SK-N-SH treated with all-trans-retinoic acid at 6 μM for 48 hours (cell line): ENCODE data around the gene EXOC3.

Experiments
- CSRNP3 ChIP-seq: fragments of 250-450 bp; sonication (Bioruptor Pico); IDR thresholded peaks from 2 replicates; pipeline ENCODE4 v1.5.1; 2021; ENCODE audit warnings: mild to moderate bottlenecking, moderate library complexity
- ISL1 ChIP-seq: fragments of 250-450 bp; sonication (Bioruptor Pico); IDR thresholded peaks from 2 replicates; pipeline ENCODE4 v2.1.2; 2022; ENCODE audit warnings: mild to moderate bottlenecking, moderate library complexity
- PPARA ChIP-seq: fragments of 250-450 bp; sonication (Bioruptor Pico); IDR thresholded peaks from 2 replicates; pipeline ENCODE4 v1.5.0; 2020; ENCODE audit warnings: mild to moderate bottlenecking, borderline replicate concordance
- TCF4 ChIP-seq: fragments of 250-450 bp; sonication (Bioruptor Pico); IDR thresholded peaks from 2 replicates; pipeline ENCODE4 v1.8.0; 2021; ENCODE audit warnings: mild to moderate bottlenecking, moderate library complexity, borderline replicate concordance
- ZC3H10 ChIP-seq: fragments of 250-450 bp; sonication (Bioruptor Pico); IDR thresholded peaks from 2 replicates; pipeline ENCODE4 v1.5.1; 2021; ENCODE audit warnings: mild to moderate bottlenecking, moderate library complexity
- ZNF8 ChIP-seq: fragments of 450-650 bp; formaldehyde crosslinking; IDR thresholded peaks from 2 replicates; pipeline ENCODE4 v1.5.0; 2020; ENCODE audit warnings: mild to moderate bottlenecking, moderate library complexity
- TF ChIP-seq, protein P1 (sequence below): fragments of 250-450 bp; sonication (Bioruptor Pico); IDR thresholded peaks from 2 replicates; pipeline ENCODE4 v1.8.0; 2020; ENCODE audit warnings: mild to moderate bottlenecking, moderate library complexity, borderline replicate concordance
- TF ChIP-seq, protein P2 (sequence below): fragments of 250-450 bp; sonication (Bioruptor Pico); IDR thresholded peaks from 2 replicates; pipeline ENCODE4 v1.5.1; 2020; ENCODE audit warnings: low read depth, mild to moderate bottlenecking, moderate library complexity

DNA sequence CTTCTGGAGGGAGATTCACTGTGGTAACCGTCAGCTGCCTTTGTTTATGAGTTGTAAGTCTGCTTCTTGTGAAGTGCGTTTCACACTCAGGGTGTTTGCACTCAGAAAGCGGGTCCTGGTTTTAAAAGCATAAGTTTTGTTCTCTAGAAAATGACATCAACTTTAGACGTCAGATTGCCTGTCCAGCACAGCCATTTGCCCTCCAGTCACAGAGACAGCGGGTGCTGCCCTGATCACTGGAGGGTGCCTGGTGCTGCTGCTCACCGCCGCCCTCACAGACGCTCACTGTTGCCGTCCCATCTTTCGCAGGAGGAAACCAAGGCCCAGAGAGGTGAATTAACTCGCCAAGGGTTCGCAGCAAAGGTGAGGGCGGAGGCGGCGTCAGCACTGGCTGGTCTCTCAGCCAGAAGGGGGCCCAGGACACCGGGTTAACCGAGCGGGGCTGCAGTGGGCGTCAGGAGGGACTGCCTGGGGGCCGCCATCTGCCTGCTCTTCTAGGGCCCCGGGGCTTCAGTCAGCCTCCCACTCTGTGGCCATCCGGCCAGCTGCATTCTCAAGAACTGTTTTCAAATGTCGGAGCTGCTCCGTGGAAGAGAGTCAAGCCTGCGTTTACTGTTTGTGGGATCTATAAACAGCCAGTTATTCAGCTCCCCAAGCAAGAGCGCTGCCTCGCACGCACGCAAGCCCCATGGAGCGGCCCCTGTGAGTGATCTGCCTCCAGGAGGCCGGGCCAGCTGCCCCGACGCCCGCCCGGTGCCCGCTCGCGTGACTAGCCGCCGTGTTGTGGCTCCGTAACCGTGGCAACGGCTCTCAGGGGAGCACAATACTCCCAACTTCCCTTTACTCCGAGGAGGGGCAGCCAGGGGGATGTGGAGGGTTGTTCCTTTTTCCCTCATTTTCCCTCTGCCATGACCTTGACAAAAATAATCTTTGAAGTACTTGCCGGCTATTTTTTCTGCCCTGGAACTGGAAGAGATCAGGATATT lies 43.4 kb upstream of the EXOC3 start:
- TF ChIP-seq, protein P1, sequence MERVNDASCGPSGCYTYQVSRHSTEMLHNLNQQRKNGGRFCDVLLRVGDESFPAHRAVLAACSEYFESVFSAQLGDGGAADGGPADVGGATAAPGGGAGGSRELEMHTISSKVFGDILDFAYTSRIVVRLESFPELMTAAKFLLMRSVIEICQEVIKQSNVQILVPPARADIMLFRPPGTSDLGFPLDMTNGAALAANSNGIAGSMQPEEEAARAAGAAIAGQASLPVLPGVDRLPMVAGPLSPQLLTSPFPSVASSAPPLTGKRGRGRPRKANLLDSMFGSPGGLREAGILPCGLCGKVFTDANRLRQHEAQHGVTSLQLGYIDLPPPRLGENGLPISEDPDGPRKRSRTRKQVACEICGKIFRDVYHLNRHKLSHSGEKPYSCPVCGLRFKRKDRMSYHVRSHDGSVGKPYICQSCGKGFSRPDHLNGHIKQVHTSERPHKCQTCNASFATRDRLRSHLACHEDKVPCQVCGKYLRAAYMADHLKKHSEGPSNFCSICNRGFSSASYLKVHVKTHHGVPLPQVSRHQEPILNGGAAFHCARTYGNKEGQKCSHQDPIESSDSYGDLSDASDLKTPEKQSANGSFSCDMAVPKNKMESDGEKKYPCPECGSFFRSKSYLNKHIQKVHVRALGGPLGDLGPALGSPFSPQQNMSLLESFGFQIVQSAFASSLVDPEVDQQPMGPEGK (CRISPR knock-in tag): no peak
- TF ChIP-seq, protein P2, sequence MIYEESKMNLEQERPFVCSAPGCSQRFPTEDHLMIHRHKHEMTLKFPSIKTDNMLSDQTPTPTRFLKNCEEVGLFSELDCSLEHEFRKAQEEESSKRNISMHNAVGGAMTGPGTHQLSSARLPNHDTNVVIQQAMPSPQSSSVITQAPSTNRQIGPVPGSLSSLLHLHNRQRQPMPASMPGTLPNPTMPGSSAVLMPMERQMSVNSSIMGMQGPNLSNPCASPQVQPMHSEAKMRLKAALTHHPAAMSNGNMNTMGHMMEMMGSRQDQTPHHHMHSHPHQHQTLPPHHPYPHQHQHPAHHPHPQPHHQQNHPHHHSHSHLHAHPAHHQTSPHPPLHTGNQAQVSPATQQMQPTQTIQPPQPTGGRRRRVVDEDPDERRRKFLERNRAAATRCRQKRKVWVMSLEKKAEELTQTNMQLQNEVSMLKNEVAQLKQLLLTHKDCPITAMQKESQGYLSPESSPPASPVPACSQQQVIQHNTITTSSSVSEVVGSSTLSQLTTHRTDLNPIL (CRISPR knock-in tag): no peak
- no peak for TF ChIP-seq ISL1 (CRISPR knock-in tag)
- no peak for TF ChIP-seq CSRNP3 (CRISPR knock-in tag)
- no peak for TF ChIP-seq ZNF8 (CRISPR knock-in tag)
- TF ChIP-seq TCF4 (CRISPR knock-in tag): no peak
- no peak for TF ChIP-seq PPARA (CRISPR knock-in tag)
- TF ChIP-seq ZC3H10 (CRISPR knock-in tag): no peak
